SJCRH30 (cell line): ENCODE measurements around the gene BOD1L2. TPM values are rescaled to one million over a fixed set of nuclear protein-coding genes. Genes with fewer than 3 reads are reported as not detected.

Experiments
- DNase-seq, 2 experiments: peaks; one replicate each; pipeline ENCODE4 v3.0.0-alpha.2; 2015 to 2020
- H3K27ac ChIP-seq: fragments of 250-450 bp; sonication (Bioruptor Pico); 2 replicates; pipeline ENCODE4 v1.5.1; 2020; ENCODE audit warnings: mild to moderate bottlenecking, moderate library complexity
- H3K27me3 ChIP-seq: fragments of 250-450 bp; sonication (Bioruptor Pico); 2 replicates; pipeline ENCODE4 v1.5.1; 2020; ENCODE audit warnings: mild to moderate bottlenecking, moderate library complexity
- H3K36me3 ChIP-seq: fragments of 250-450 bp; sonication (Bioruptor Pico); 2 replicates; pipeline ENCODE4 v1.5.1; 2020; ENCODE audit warnings: mild to moderate bottlenecking, moderate library complexity
- H3K4me1 ChIP-seq: fragments of 250-450 bp; sonication (Bioruptor Pico); 2 replicates; pipeline ENCODE4 v1.5.1; 2020; ENCODE audit warnings: mild to moderate bottlenecking, moderate library complexity
- H3K4me3 ChIP-seq: fragments of 250-450 bp; sonication (Bioruptor Pico); 2 replicates; pipeline ENCODE4 v1.5.1; 2020; ENCODE audit warnings: mild to moderate bottlenecking, moderate library complexity
- H3K9me3 ChIP-seq: fragments of 250-450 bp; sonication (Bioruptor Pico); replicated peaks from 2 replicates; pipeline ENCODE4 v1.5.1; 2020; ENCODE audit warnings: mild to moderate bottlenecking, moderate library complexity
- total RNA-seq: library from RNA; depleted of rRNA; stranded (reverse); fragments of >200 nt; shearing (Covaris generic); gene quantifications from 2 replicates; pipeline ENCODE4 v1.2.3, GENCODE V29; 2014

The BOD1L2 gene
- total RNA-seq, 1 experiment from 2014 or later: not detected

DNA sequence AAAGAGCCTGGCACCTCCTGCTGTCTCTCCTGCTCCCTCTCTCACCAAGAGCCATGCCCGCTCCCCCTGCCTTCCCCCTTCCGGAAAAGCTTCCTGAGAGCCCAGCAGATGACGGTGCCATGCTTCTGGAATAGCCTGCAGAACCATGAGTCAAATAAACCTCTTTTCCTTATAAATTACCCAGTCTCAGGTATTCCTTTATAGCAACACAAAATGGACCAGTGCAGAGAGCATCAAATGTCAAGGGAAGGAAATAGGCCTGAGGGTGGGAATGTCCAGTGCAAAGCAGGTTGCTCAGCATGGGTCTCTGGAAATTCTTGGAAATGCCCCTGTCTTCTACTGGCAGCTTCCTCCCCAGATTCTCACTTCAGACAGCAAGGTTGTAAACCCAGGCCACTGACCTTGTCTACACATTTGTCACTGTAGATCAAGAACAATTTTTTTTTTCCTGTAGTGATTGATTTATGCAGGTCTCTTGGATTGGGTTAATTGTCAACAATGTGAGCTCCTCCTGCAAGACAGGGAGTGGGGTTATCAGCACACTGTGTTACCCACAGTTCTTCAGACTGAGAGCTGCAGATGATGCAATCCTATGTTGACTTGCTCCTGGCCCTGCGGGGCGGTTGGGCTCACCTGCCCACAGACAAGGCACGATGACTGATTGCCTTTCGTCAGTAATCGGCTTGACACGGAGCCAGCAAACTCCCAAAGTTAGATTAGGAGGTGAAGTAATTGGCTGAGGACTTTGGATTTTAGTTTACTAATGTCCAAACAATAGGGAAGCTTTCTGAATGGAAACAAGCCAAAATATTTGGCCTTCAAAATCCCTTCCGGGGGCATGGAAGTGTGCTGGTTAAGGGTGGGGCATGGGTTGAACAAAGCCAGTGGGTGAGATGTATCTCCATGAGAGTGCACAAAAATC lies 5.4 kb upstream of the BOD1L2 start:
- H3K9me3 ChIP-seq: no peaks in the 10 kb centered on the region
- H3K4me1 ChIP-seq: no peaks in the 10 kb centered on the region
- no peaks in the 10 kb centered on the region for H3K27me3 ChIP-seq
- H3K4me3 ChIP-seq: no peak overlapping the region
- H3K36me3 ChIP-seq: no peaks in the 10 kb centered on the region
- DNase-seq: no peak
- H3K27ac ChIP-seq: no peak overlapping the region

- Histone ChIP-seq H3K27ac (no peak overlapping the region), H3K4me3 (no peak overlapping the region), H3K27me3 (no peaks in the 10 kb centered on the region), H3K9me3 (no peaks in the 10 kb centered on the region), H3K36me3 (no peaks in the 10 kb centered on the region), H3K4me1 (no peaks in the 10 kb centered on the region)
- no peak for DNase-seq
These were observed 4.6 kb upstream of the BOD1L2 start for GRCh38 chr18:57142324-57142723.

- no peaks in the 10 kb centered on the region for H3K27me3 ChIP-seq
- no peak overlapping the region for H3K4me3 ChIP-seq
- no peak for DNase-seq
- no peaks in the 10 kb centered on the region for H3K9me3 ChIP-seq
- no peaks in the 10 kb centered on the region for H3K36me3 ChIP-seq
- H3K27ac ChIP-seq: no peak overlapping the region
- no peaks in the 10 kb centered on the region for H3K4me1 ChIP-seq
These were observed 3.6 kb upstream of the BOD1L2 start for GRCh38 chr18:57143265-57143664.

GRCh38 chr18:57148263-57148662 lies 1.4 kb downstream of the BOD1L2 start:
- Histone ChIP-seq H3K36me3 (no peaks in the 10 kb centered on the region), H3K27me3 (no peaks in the 10 kb centered on the region), H3K4me1 (no peaks in the 10 kb centered on the region), H3K9me3 (no peaks in the 10 kb centered on the region), H3K27ac (no peak overlapping the region), H3K4me3 (no peak overlapping the region)
- DNase-seq: no peak

DNA sequence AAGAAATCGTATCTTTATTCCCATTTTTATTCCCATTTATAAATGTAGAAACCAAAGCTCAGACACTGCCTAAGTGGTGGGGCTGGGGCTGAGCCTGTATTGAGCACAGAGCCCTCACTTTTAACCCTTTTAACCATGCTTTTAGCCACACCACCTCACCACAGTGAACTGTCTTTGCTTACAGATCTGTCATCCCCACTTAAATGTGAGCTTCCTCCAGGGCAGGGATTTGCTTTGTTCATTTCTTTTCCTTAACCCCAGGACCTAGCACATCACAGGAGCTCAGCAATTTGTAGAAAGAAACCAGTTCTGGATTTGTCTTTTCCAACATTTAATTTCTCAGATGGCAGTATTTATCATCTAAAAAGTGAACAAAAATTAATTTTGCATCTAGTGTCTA lies 2.2 kb downstream of the BOD1L2 start:
- no peak overlapping the region for H3K4me3 ChIP-seq
- no peaks in the 10 kb centered on the region for H3K9me3 ChIP-seq
- H3K4me1 ChIP-seq: no peaks in the 10 kb centered on the region
- no peaks in the 10 kb centered on the region for H3K27me3 ChIP-seq
- no peaks in the 10 kb centered on the region for H3K36me3 ChIP-seq
- no peak overlapping the region for H3K27ac ChIP-seq
- no peak for DNase-seq

DNA sequence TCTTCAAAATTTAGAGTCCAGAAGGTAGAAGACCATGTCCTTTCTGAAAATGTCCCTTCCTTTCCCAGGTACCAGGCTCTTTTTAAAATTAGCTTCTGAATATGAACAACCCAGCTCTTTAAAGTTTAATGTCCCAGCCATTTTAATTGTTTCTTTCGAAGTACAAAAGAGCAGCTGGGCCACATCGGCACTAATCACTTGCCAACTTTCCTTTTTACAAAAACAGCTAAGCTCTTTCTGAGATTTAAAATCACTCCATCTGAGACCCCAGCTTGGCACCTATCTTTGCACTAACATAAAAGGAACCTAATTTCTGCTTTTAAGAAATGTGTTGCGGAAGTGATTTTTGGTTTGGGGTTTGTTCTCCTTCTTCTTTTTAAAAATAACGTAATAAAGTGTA lies 2.6 kb downstream of the BOD1L2 start:
- Histone ChIP-seq H3K4me3 (no peak overlapping the region), H3K4me1 (no peaks in the 10 kb centered on the region), H3K36me3 (no peaks in the 10 kb centered on the region), H3K27ac (no peak overlapping the region), H3K27me3 (no peaks in the 10 kb centered on the region), H3K9me3 (no peaks in the 10 kb centered on the region)
- no peak for DNase-seq

- H3K36me3 ChIP-seq: no peaks in the 10 kb centered on the region
- no peaks in the 10 kb centered on the region for H3K9me3 ChIP-seq
- no peak overlapping the region for H3K27ac ChIP-seq
- DNase-seq: no peak
- H3K4me3 ChIP-seq: peak overlapping the region; percentile 17; the same call in 1 of the 2 replicates
- H3K27me3 ChIP-seq: no peaks in the 10 kb centered on the region
- H3K4me1 ChIP-seq: no peaks in the 10 kb centered on the region
These were observed 3.2 kb downstream of the BOD1L2 start for GRCh38 chr18:57150081-57150480.

- no peaks in the 10 kb centered on the region for H3K27me3 ChIP-seq
- no peaks in the 10 kb centered on the region for H3K36me3 ChIP-seq
- DNase-seq: peak; percentile 28 to 52
- no peak overlapping the region for H3K4me3 ChIP-seq
- H3K27ac ChIP-seq: no peak overlapping the region
- no peaks in the 10 kb centered on the region for H3K9me3 ChIP-seq
- no peaks in the 10 kb centered on the region for H3K4me1 ChIP-seq
These were observed 3.9 kb downstream of the BOD1L2 start for GRCh38 chr18:57150828-57151227.

GRCh38 chr18:57154191-57154830 lies 7.4 kb downstream of the BOD1L2 start:
- H3K36me3 ChIP-seq: no peaks in the 10 kb centered on the region
- H3K27ac ChIP-seq: no peak overlapping the region
- H3K4me3 ChIP-seq: no peak overlapping the region
- no peak for DNase-seq
- H3K9me3 ChIP-seq: no peaks in the 10 kb centered on the region
- H3K27me3 ChIP-seq: no peaks in the 10 kb centered on the region
- no peaks in the 10 kb centered on the region for H3K4me1 ChIP-seq

DNA sequence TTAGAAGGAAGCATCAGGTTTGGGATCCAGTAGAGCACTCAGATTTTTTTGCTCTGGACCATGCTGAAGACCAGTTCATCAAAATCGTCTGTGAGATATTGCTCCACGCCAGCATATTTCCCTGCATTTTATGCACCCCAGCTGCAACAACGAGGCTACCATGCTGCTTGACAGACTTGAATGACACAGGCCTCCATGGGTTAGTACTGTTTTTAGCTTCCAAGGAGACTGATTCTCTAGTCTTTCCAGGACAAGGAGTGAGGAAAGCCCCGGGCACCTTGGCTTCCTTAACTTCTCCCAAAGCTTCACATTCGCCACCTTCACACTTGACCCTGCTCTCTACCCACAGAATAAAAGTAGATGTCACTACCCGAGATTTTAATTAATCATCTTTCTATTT lies 17.5 kb downstream of the BOD1L2 start:
- H3K4me3 ChIP-seq: no peak overlapping the region
- no peak overlapping the region for H3K27ac ChIP-seq
- no peaks in the 10 kb centered on the region for H3K4me1 ChIP-seq
- no peaks in the 10 kb centered on the region for H3K9me3 ChIP-seq
- no peak for DNase-seq
- H3K27me3 ChIP-seq: no peaks in the 10 kb centered on the region
- H3K36me3 ChIP-seq: no peaks in the 10 kb centered on the region

- Histone ChIP-seq H3K27ac (no peak overlapping the region), H3K4me3 (no peak overlapping the region), H3K9me3 (no peaks in the 10 kb centered on the region), H3K4me1 (no peaks in the 10 kb centered on the region), H3K36me3 (no peaks in the 10 kb centered on the region), H3K27me3 (no peaks in the 10 kb centered on the region)
- no peak for DNase-seq
These were observed 20.9 kb downstream of the BOD1L2 start for GRCh38 chr18:57167617-57168308.

GRCh38 chr18:57171026-57171425 lies 24.1 kb downstream of the BOD1L2 start:
- H3K36me3 ChIP-seq: no peaks in the 10 kb centered on the region
- no peak overlapping the region for H3K27ac ChIP-seq
- H3K4me3 ChIP-seq: no peak overlapping the region
- no peaks in the 10 kb centered on the region for H3K9me3 ChIP-seq
- H3K27me3 ChIP-seq: no peaks in the 10 kb centered on the region
- no peaks in the 10 kb centered on the region for H3K4me1 ChIP-seq
- no peak for DNase-seq

DNA sequence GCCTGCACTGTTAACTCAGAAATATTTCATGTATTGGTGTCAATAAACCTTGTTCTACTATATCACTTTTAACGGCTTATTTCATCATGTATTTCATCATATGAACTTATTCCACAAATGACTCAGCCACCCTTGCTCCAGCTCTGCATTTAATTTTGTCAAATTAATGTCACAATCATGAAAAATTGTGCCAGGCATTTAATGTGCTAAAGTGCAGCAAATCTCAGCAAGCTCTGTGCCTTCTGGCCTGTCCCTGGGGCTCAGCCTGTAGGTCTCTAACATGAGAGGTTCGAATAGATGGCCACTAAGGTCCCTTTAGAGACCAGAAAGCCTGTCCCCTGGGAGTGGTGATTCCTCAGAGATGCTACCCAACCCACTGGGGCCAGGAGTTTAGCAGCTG lies 28.6 kb downstream of the BOD1L2 start:
- H3K27me3 ChIP-seq: no peaks in the 10 kb centered on the region
- no peaks in the 10 kb centered on the region for H3K36me3 ChIP-seq
- no peak for DNase-seq
- H3K4me3 ChIP-seq: no peak overlapping the region
- H3K27ac ChIP-seq: no peak overlapping the region
- H3K4me1 ChIP-seq: no peaks in the 10 kb centered on the region
- H3K9me3 ChIP-seq: no peaks in the 10 kb centered on the region

DNA sequence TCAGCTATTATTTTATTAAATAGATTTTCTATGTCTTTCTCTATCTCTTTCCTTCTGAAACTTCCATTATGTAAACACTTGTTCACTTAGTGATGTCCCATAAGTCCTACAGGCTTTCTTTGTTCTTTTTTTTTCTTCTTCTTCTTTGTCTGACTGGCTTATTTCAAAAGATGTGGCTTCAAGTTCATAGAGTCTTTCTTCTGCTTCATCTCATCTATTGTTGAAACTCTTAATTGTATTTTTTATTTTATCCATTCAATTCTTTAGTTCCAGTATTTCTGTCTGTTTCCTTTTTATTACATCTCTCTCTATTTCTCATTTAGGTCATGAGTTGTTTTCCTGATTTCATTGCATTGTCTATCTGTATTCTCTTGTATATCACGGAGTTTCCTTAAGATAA lies 38.5 kb downstream of the BOD1L2 start:
- H3K36me3 ChIP-seq: no peaks in the 10 kb centered on the region
- no peaks in the 10 kb centered on the region for H3K4me1 ChIP-seq
- no peak overlapping the region for H3K27ac ChIP-seq
- no peak overlapping the region for H3K4me3 ChIP-seq
- no peaks in the 10 kb centered on the region for H3K27me3 ChIP-seq
- no peak for DNase-seq
- H3K9me3 ChIP-seq: no peaks in the 10 kb centered on the region

DNA sequence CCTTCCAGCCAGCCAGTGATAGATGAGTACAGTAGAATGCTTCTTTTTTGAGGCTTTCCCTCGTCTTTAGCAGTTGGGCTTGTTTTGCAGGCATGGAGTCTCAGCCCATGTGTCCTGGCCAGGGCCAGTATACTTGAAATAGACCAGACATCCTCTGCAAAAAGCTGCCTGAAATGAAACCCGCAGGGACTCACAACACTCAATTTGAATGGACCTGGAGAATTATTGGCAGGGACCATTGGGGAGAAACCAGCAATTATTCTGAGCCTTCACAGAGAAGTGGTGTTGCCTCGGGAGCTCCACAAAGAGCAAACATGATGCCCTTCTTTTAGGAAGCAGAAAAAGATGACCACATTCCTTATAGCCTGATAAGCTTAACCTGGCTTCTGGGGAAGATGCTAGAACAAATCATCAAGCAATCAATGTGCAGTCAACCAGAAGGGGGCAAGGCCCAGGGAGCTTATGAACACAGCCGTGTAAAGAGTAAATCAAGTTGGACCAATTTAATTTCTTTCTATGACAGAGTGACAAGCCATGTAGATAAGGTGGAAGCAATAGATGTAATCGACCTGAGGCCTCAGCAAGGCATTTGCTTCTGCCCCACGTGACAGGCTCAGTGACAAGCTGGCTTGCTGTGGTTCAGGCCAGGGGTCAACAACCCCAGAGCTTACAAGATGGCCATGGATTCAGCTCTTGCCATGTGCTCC lies 42.1 kb downstream of the BOD1L2 start:
- H3K4me1 ChIP-seq: no peaks in the 10 kb centered on the region
- DNase-seq: no peak
- no peak overlapping the region for H3K4me3 ChIP-seq
- H3K36me3 ChIP-seq: no peaks in the 10 kb centered on the region
- no peaks in the 10 kb centered on the region for H3K9me3 ChIP-seq
- no peak overlapping the region for H3K27ac ChIP-seq
- no peaks in the 10 kb centered on the region for H3K27me3 ChIP-seq
